HFFc6 (cell line): ENCODE data around the gene ST8SIA5. TPM values are rescaled to one million over a fixed set of nuclear protein-coding genes. Genes with fewer than 3 reads are reported as not detected.

ENCODE experiments used
- DNase-seq: peaks from one replicate; pipeline ENCODE4 v3.0.0-alpha.2; 2018
- H3K27ac Mint-ChIP-seq: 2 replicates; pipeline ENCODE4 v1.8.0; 2020; ENCODE audit warnings: mild to moderate bottlenecking, mixed read lengths
- H3K27me3 Mint-ChIP-seq: 2 replicates; pipeline ENCODE4 v1.8.0; 2021; ENCODE audit warnings: mild to moderate bottlenecking, moderate library complexity, mixed read lengths; ENCODE audit not compliant: insufficient read depth
- H3K36me3 Mint-ChIP-seq: 2 replicates; pipeline ENCODE4 v1.8.0; 2021; ENCODE audit warnings: low read depth, mixed read lengths
- H3K4me1 Mint-ChIP-seq: 2 replicates; pipeline ENCODE4 v1.8.0; 2020; ENCODE audit warnings: low read depth, mixed read lengths
- H3K4me3 Mint-ChIP-seq: 2 replicates; pipeline ENCODE4 v1.8.0; 2020; ENCODE audit warnings: mild to moderate bottlenecking, moderate library complexity, mixed read lengths
- H3K9me3 Mint-ChIP-seq: 2 replicates; pipeline ENCODE4 v1.8.0; 2020; ENCODE audit warnings: mild to moderate bottlenecking, mixed read lengths
- CTCF ChIP-seq: fragments of 200-600 bp; sonication (generic); IDR thresholded peaks from 2 replicates; pipeline ENCODE4 v1.5.0; 2021; ENCODE audit warnings: antibody characterized with exemption, mild to moderate bottlenecking
- total RNA-seq, 6 experiments: library from RNA; stranded (reverse); fragmentation: NEBNext Ultra II Directional; extraction: Animal tissue kit (Norgen Biotek cat#: 25700); gene quantifications; 2 replicates in 1 of 6; 3 replicates in 5 of 6; pipeline ENCODE4 v1.2.3, GENCODE V29; 2021

Gene ST8SIA5
- total RNA-seq, 6 experiments from 2014 or later: 0.23 TPM; not detected in 5

GRCh38 chr18:46720521-46720920, 36.3 kb downstream of the ST8SIA5 start:
- peaks cover 4% of the 10 kb centered on the region for H3K27me3 Mint-ChIP-seq
- H3K36me3 Mint-ChIP-seq: no peaks in the 10 kb centered on the region
- no peak overlapping the region; the same call in 1 of the 2 replicates for H3K27ac Mint-ChIP-seq
- H3K9me3 Mint-ChIP-seq: no peaks in the 10 kb centered on the region
- H3K4me1 Mint-ChIP-seq: peaks cover 49% of the 10 kb centered on the region
- H3K4me3 Mint-ChIP-seq: no peak overlapping the region
- TF ChIP-seq CTCF: no peak
- peak; percentile 8 for DNase-seq

GRCh38 chr18:46720092-46720491, 36.8 kb downstream of the ST8SIA5 start:
- no peak overlapping the region; the same call in 1 of the 2 replicates for H3K27ac Mint-ChIP-seq
- no peak for DNase-seq
- H3K36me3 Mint-ChIP-seq: no peaks in the 10 kb centered on the region

GRCh38 chr18:46719388-46719787, 37.5 kb downstream of the ST8SIA5 start:
- H3K4me3 Mint-ChIP-seq: peak overlapping the region; percentile 48
- no peak for TF ChIP-seq CTCF
- no peaks in the 10 kb centered on the region for H3K9me3 Mint-ChIP-seq
- no peak for DNase-seq
- peaks cover 49% of the 10 kb centered on the region for H3K4me1 Mint-ChIP-seq
- no peaks in the 10 kb centered on the region for H3K36me3 Mint-ChIP-seq
- peaks cover 4% of the 10 kb centered on the region for H3K27me3 Mint-ChIP-seq
- peak overlapping the region; percentile 51 for H3K27ac Mint-ChIP-seq

More at GRCh38 chr18:46720092-46720491, 36.8 kb downstream of the ST8SIA5 start:
- Mint-ChIP-seq H3K4me1 (peaks cover 49% of the 10 kb centered on the region), H3K9me3 (no peaks in the 10 kb centered on the region), H3K4me3 (no peak overlapping the region), H3K27me3 (peaks cover 4% of the 10 kb centered on the region)
- TF ChIP-seq CTCF: no peak

- peak overlapping the region; percentile 48 for H3K4me3 Mint-ChIP-seq
- H3K4me1 Mint-ChIP-seq: peaks cover 49% of the 10 kb centered on the region
- TF ChIP-seq CTCF: no peak; the same call in 1 of the 2 replicates
- peaks cover 6% of the 10 kb centered on the region for H3K27me3 Mint-ChIP-seq
- H3K9me3 Mint-ChIP-seq: no peaks in the 10 kb centered on the region
- peak overlapping the region; percentile 51 for H3K27ac Mint-ChIP-seq
- peak; percentile 91 for DNase-seq
- H3K36me3 Mint-ChIP-seq: no peaks in the 10 kb centered on the region
Measured at GRCh38 chr18:46718501-46719341, 38.1 kb downstream of the ST8SIA5 start.

- Mint-ChIP-seq H3K4me1 (peaks cover 49% of the 10 kb centered on the region), H3K9me3 (no peaks in the 10 kb centered on the region), H3K4me3 (no peak overlapping the region), H3K27ac (no peak overlapping the region), H3K27me3 (peaks cover 5% of the 10 kb centered on the region), H3K36me3 (no peaks in the 10 kb centered on the region)
- no peak for TF ChIP-seq CTCF
- DNase-seq: no peak
Measured at GRCh38 chr18:46716827-46717226, 40.0 kb downstream of the ST8SIA5 start.
